DMS 273 treated with DMSO at 0.1 percent for 48 hours (cell line): Measurements from ENCODE around the gene HOXA6.
A peak's percentile ranks its signal among the peaks of the same experiment; 100 is the strongest.

Experiments
- DNase-seq: peaks from one replicate; lab custom pipeline; 2025; lab: John Stamatoyannopoulos, UW

The HOXA6 gene

DNA sequence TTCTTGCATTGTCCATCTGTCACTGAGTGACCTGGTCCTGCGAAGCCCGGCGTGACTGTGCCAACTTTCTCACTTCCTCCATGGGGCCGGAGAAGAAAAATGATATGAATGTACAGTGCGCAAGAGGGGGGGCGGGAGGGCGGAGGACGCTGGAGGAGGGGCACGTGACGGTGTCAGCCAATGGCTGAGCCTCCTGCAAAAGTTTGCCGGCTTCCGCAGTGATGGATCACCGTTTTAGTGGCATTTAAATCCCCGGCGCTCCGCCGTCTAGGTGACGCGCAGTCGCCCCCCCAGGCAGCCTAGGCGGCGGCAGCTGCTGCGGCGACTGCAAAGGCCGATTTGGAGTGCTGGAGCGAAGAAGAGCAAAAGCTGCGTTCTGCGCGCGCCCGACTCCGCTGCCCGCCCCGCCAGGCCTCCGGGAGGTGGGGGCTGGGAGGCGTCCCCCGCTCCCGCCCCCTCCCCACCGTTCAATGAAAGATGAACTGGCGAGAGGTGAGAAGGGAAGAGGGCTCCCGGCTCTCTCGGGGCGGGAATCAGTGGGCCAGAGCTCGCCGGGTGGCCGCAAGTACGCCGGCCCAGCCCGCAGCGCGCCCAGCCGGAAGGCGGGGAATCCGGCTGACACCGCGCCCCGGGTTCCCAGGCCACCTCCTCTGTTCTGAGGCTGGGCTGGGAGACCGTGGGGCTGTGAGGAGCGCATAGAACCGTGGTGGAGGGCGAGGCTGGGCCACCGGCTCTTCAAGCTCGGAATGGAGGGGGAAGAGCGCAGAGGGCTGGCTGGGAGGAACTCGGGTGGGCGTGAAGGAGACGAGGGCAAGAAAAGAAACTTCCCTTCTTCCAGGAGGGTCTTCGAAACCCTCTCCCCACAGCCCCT lies 51.4 kb downstream of the HOXA6 start, which contains the start of gene HOXA1:
Gene HOXA1, minus strand, starts transcription at position 104 of the 871 bp plus-strand sequence. Its CDS starts 88 bp downstream, at position 16.
- peak; percentile 82 for DNase-seq
